Prostate gland (tissue), 2 donors: ENCODE measurements around the gene IRAK3. TPM values are rescaled to one million over a fixed set of nuclear protein-coding genes. Genes with fewer than 3 reads are reported as not detected.
"Not testable (repeated sequence)": the region's sequence is repeated elsewhere in the genome, so short reads cannot be mapped to it uniquely, and the experiment has no call there.

Experiments
- DNase-seq: peaks from one replicate; pipeline ENCODE4 v3.0.0-alpha.2; 2019; ENCODE audit warnings: low spot score
- H3K27ac ChIP-seq, 2 donors: fragments of 200-600 bp; sonication (generic); 2 replicates each; pipeline ENCODE4 v1.5.1; 2017 to 2019
- H3K27me3 ChIP-seq: fragments of 200-600 bp; sonication (generic); replicated peaks from 2 replicates; pipeline ENCODE4 v1.5.1; 2019; ENCODE audit not compliant: insufficient read depth
- H3K36me3 ChIP-seq, 2 donors: fragments of 200-600 bp; sonication (generic); 1 replicate in 1 of 2; 2 replicates in 1 of 2; pipeline versions ENCODE4 v1.5.1 to v1.8.1; 2017 to 2019
- H3K4me1 ChIP-seq: fragments of 200-600 bp; sonication (generic); replicated peaks from 2 replicates; pipeline ENCODE4 v1.5.1; 2019
- H3K4me3 ChIP-seq, 2 donors: fragments of 200-600 bp; sonication (generic); 2 replicates each; pipeline ENCODE4 v1.5.1; 2017 to 2019
- H3K9me3 ChIP-seq: fragments of 200-600 bp; sonication (generic); 2 replicates; pipeline ENCODE4 v1.5.1; 2017
- CTCF ChIP-seq, 4 experiments: fragments of 200-600 bp in 2 of 4; fragments of 450-650 bp in 2 of 4; sonication (generic) in 2 of 4; IDR thresholded peaks; 1 replicate in 3 of 4; 2 replicates in 1 of 4; pipeline ENCODE4 v1.5.1; 2016 to 2019; ENCODE audit warnings: antibody characterized with exemption in 4 of 4, mild to moderate bottlenecking in 2 of 4, moderate library complexity in 2 of 4
- POLR2A ChIP-seq: fragments of 450-650 bp; IDR thresholded peaks from one replicate; pipeline ENCODE4 v1.6.1; 2016; ENCODE audit warnings: antibody characterized with exemption, mild to moderate bottlenecking
- POLR2AphosphoS5 ChIP-seq: sonication (generic); formaldehyde crosslinking; IDR thresholded peaks from one replicate; pipeline ENCODE4 v1.6.1; 2017; ENCODE audit warnings: antibody characterized with exemption
- WGBS: methylation state at CpG from one replicate; pipeline ENCODE4 v1.1.5; 2018; 5-methylcytosine and 5-hydroxymethylcytosine counted together
- intact Hi-C: fragments of 100-400 bp; cut with DNase I; formaldehyde crosslinking; loops from one replicate; pipeline ENCODE4 v1.14.2; 2022
- total RNA-seq, 2 donors: library from RNA; depleted of rRNA; stranded (reverse); fragments of >200 nt; gene quantifications; one replicate each; pipeline ENCODE4 v1.1.0, GENCODE V29; 2016

The IRAK3 gene
- total RNA-seq, 2 donors from 2014 or later, result 4.5 to 9.5 TPM

DNA sequence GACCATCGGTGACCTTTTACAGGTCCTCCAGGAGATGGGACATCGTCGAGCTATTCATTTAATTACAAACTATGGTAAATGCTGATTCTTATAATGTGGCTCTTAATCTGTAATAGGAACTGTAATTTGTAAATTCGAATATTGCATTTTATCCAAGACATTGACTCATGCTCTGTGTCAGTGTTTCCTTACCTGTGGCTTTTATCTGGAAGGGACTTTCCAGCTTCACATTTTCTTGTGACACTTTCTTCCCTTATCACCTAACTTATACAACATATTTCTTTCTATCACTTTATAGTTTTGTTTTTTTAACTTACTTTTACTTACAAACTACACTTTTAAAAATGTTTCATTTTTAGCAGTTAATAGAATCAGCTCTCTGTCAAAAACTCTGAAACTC lies 14.8 kb downstream of the IRAK3 start:
- intact Hi-C loops, result no loop called here
- no peak for TF ChIP-seq CTCF (IDR thresholded peaks at IDR 0.05)
- no peak for TF ChIP-seq POLR2AphosphoS5
- TF ChIP-seq POLR2A, result no peak
- no peak for DNase-seq
- Histone ChIP-seq H3K4me3 (no peak overlapping the region), H3K27ac (no peak overlapping the region), H3K4me1 (no peaks in the 10 kb centered on the region), H3K9me3 (no peaks in the 10 kb centered on the region), H3K36me3 (no peaks in the 10 kb centered on the region), H3K27me3 (no peaks in the 10 kb centered on the region)
- WGBS, result 76% methylated on average over 4 of the region's 4 CpGs

DNA sequence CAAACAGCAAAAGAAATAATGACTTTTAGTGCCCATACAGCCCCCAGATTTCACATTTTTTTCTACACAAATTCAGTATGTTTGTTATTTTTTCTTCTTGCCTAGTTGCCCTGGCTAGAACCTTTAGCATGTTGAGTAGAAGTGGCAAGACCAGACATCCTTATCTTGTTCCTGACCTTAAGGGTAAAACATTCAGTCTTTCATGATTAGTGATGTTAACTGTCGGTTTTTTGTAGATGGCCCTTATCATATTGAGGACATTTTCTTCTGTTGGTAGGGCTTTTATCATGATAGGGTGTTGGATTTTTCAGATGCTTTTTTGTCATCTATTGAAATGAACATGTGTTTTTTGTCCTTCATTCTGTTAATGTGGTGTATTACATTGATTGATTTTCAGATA lies 17.1 kb downstream of the IRAK3 start:
- TF ChIP-seq POLR2AphosphoS5, result no peak
- TF ChIP-seq POLR2A, result no peak
- TF ChIP-seq CTCF (IDR thresholded peaks at IDR 0.05), result no peak
- Histone ChIP-seq H3K27ac (no peak overlapping the region), H3K4me1 (no peaks in the 10 kb centered on the region), H3K9me3 (no peaks in the 10 kb centered on the region), H3K36me3 (no peaks in the 10 kb centered on the region), H3K4me3 (no peak overlapping the region), H3K27me3 (no peaks in the 10 kb centered on the region)
- DNase-seq, result no peak
- intact Hi-C loops, result no loop called here
- WGBS, result 97% methylated on average over 1 of the region's 1 CpG

- no peak for DNase-seq
- Histone ChIP-seq H3K4me3 (no peak overlapping the region), H3K27ac (no peak overlapping the region), H3K9me3 (no peaks in the 10 kb centered on the region), H3K4me1 (no peaks in the 10 kb centered on the region), H3K27me3 (no peaks in the 10 kb centered on the region), H3K36me3 (no peaks in the 10 kb centered on the region)
- TF ChIP-seq POLR2A (no peak), CTCF (IDR thresholded peaks at IDR 0.05) (no peak), POLR2AphosphoS5 (no peak)
- intact Hi-C loops, result no loop called here
Observed at GRCh38 chr12:66210840-66211239, 21.8 kb downstream of the IRAK3 start.

DNA sequence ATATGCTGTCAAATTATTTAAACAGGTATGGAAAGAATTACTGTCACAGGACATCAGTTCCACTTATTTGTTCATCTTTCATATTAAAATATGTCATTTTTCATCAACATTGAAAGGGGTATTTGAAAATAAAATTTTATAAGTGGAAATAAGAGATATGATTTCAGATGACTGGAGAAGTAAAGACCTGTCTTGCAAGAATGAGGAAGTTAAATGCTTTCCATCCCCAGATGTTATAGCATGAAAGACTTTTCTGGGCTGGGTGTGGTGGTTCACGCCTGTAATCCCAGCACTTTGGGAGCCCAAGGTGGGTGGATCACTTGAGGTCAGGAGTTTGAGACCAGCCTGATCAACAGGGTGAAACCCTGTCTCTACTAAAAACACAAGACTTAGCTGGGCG lies 22.6 kb downstream of the IRAK3 start:
- DNase-seq, H3K27ac ChIP-seq, H3K4me1 ChIP-seq, H3K27me3 ChIP-seq, H3K9me3 ChIP-seq, H3K36me3 ChIP-seq, H3K4me3 ChIP-seq, intact Hi-C loops: not testable (repeated sequence)
- 82% methylated on average over 2 of the region's 2 CpGs for WGBS

- H3K27ac ChIP-seq, H3K36me3 ChIP-seq, H3K9me3 ChIP-seq, DNase-seq, H3K4me3 ChIP-seq, intact Hi-C loops, H3K27me3 ChIP-seq, H3K4me1 ChIP-seq: not testable (repeated sequence)
- WGBS, result 77% methylated on average over 3 of the region's 3 CpGs
Observed at GRCh38 chr12:66213011-66213410, 24.0 kb downstream of the IRAK3 start.

DNA sequence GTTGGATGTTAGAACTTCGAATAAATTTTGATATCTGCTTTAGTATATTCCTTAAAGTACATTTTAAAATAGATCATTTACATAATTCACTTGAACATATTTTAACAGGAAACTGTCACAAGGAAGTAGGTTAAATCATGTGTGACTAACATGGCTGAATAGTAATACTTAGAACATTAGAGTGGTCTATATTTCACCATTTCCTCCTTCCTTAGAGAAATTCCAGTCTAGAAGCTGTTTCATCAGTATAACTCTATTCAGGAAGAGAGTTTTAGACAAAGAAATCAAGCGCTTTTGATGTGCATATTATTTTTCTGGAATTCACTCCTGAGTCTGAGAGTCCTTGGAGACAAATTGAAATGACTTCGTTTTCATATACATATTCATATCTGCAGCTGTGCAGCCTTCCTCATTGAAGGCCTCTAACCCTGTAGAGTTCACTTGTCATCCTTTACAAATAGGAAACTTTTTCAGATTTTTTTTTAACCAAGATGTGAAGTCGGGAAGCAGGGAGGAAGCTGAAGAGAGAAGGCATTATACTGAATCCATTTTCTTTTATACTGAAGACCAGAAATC lies 28.4 kb downstream of the IRAK3 start:
- WGBS, result 78% methylated on average over 4 of the region's 4 CpGs
- TF ChIP-seq POLR2AphosphoS5, result no peak
- TF ChIP-seq CTCF (IDR thresholded peaks at IDR 0.05), result no peak
- no peak for TF ChIP-seq POLR2A
- H3K27ac ChIP-seq, result no peak overlapping the region
- no peaks in the 10 kb centered on the region for H3K27me3 ChIP-seq
- H3K36me3 ChIP-seq, result no peaks in the 10 kb centered on the region
- no peaks in the 10 kb centered on the region for H3K9me3 ChIP-seq
- no peak for DNase-seq
- H3K4me1 ChIP-seq, result no peaks in the 10 kb centered on the region
- no peak overlapping the region for H3K4me3 ChIP-seq
- intact Hi-C loops, result no loop called here
